ENCODE measurements around the gene HTT. TPM values are rescaled to one million over a fixed set of nuclear protein-coding genes. Genes with fewer than 3 reads are reported as not detected.

The HTT gene
- polyA plus RNA-seq, 2 of the 4 experiments (the other 2 are of a cell fraction) = 14.5 to 16.9 TPM

DNA sequence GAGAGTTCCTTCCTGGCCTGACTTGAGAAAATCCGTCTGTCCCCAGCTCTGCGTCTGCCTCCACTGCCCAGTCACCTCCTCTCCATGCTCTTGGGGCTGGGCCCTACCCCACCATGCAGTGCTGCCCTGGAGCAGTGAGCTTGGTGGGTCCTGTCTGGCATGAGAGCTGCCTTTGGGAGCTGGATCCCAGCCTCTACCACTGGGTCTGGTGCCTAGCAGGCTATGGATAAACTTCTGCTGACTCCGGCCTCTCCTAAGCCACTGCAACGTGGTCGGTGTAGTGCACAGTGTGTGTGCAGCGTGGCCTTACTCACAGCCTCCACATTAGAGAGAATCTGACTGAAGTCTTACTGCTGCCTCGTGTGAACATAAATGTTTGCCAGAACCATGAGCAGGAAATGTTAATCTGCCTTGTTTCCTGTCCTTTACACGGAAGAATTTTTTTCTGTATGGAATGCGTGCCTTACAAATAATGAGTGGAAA lies 47.6 kb downstream of the HTT start:
- FAIRE-seq (no peak), DNase-seq (ENCODE audit: low read depth in 1 of 2, low spot score in 1 of 2) (no peak), ATAC-seq (no peak)
- Histone ChIP-seq H3K27ac (no peak overlapping the region), H3K4me1 (no peaks in the 10 kb centered on the region), H3K4me2 (no peak overlapping the region), H3K4me3 (no peak overlapping the region), H3K9me3 (no peaks in the 10 kb centered on the region)
- 86% methylated on average over 7 of the region's 9 CpGs for WGBS (ENCODE audit: missing lambda C conversion rate)
- TF ChIP-seq HDAC2 (IDR thresholded peaks at IDR 0.05) = no peak
- no peak for TF ChIP-seq MYC (IDR thresholded peaks at IDR 0.05; ENCODE audit: borderline replicate concordance, low read length)
- no peak for TF ChIP-seq HOXB5 (CRISPR knock-in tag; IDR thresholded peaks at IDR 0.05)
- no peak for TF ChIP-seq SREBF2 (IDR thresholded peaks at IDR 0.05)
- TF ChIP-seq, protein P1, sequence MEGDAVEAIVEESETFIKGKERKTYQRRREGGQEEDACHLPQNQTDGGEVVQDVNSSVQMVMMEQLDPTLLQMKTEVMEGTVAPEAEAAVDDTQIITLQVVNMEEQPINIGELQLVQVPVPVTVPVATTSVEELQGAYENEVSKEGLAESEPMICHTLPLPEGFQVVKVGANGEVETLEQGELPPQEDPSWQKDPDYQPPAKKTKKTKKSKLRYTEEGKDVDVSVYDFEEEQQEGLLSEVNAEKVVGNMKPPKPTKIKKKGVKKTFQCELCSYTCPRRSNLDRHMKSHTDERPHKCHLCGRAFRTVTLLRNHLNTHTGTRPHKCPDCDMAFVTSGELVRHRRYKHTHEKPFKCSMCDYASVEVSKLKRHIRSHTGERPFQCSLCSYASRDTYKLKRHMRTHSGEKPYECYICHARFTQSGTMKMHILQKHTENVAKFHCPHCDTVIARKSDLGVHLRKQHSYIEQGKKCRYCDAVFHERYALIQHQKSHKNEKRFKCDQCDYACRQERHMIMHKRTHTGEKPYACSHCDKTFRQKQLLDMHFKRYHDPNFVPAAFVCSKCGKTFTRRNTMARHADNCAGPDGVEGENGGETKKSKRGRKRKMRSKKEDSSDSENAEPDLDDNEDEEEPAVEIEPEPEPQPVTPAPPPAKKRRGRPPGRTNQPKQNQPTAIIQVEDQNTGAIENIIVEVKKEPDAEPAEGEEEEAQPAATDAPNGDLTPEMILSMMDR (IDR thresholded peaks at IDR 0.05) = no peak
- TF ChIP-seq RARB (CRISPR knock-in tag; IDR thresholded peaks at IDR 0.05) = no peak
- no peak for TF ChIP-seq CBX8 (IDR thresholded peaks at IDR 0.05)
- TF ChIP-seq RFX5 (IDR thresholded peaks at IDR 0.05) = no peak
- TF ChIP-seq JUNB (IDR thresholded peaks at IDR 0.05) = no peak
- TF ChIP-seq, protein P2, sequence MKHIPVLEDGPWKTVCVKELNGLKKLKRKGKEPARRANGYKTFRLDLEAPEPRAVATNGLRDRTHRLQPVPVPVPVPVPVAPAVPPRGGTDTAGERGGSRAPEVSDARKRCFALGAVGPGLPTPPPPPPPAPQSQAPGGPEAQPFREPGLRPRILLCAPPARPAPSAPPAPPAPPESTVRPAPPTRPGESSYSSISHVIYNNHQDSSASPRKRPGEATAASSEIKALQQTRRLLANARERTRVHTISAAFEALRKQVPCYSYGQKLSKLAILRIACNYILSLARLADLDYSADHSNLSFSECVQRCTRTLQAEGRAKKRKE (CRISPR knock-in tag; IDR thresholded peaks at IDR 0.05; ENCODE audit: low read depth) = no peak
- TF ChIP-seq ZSCAN20 (CRISPR knock-in tag; IDR thresholded peaks at IDR 0.05) = no peak
- no peak for TF ChIP-seq RAD21 (conservative IDR thresholded peaks at IDR 0.05 in 1 of 2, IDR thresholded peaks at IDR 0.05 in 1 of 2)
- TF ChIP-seq FOXS1 (CRISPR knock-in tag; IDR thresholded peaks at IDR 0.05) = no peak
- no peak for TF ChIP-seq EHF (CRISPR knock-in tag; IDR thresholded peaks at IDR 0.05)
- TF ChIP-seq EP300 (IDR thresholded peaks at IDR 0.05) = no peak
- no peak for TF ChIP-seq HOXA7 (CRISPR knock-in tag; IDR thresholded peaks at IDR 0.05)
- TF ChIP-seq ZFP36 (IDR thresholded peaks at IDR 0.05; ENCODE audit: borderline replicate concordance, partially characterized antibody) = no peak
- TF ChIP-seq, protein P3, sequence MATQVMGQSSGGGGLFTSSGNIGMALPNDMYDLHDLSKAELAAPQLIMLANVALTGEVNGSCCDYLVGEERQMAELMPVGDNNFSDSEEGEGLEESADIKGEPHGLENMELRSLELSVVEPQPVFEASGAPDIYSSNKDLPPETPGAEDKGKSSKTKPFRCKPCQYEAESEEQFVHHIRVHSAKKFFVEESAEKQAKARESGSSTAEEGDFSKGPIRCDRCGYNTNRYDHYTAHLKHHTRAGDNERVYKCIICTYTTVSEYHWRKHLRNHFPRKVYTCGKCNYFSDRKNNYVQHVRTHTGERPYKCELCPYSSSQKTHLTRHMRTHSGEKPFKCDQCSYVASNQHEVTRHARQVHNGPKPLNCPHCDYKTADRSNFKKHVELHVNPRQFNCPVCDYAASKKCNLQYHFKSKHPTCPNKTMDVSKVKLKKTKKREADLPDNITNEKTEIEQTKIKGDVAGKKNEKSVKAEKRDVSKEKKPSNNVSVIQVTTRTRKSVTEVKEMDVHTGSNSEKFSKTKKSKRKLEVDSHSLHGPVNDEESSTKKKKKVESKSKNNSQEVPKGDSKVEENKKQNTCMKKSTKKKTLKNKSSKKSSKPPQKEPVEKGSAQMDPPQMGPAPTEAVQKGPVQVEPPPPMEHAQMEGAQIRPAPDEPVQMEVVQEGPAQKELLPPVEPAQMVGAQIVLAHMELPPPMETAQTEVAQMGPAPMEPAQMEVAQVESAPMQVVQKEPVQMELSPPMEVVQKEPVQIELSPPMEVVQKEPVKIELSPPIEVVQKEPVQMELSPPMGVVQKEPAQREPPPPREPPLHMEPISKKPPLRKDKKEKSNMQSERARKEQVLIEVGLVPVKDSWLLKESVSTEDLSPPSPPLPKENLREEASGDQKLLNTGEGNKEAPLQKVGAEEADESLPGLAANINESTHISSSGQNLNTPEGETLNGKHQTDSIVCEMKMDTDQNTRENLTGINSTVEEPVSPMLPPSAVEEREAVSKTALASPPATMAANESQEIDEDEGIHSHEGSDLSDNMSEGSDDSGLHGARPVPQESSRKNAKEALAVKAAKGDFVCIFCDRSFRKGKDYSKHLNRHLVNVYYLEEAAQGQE (IDR thresholded peaks at IDR 0.05) = no peak
- no peak for TF ChIP-seq CHD2 (IDR thresholded peaks at IDR 0.05; ENCODE audit: low read length, partially characterized antibody)
- TF ChIP-seq, protein P4, sequence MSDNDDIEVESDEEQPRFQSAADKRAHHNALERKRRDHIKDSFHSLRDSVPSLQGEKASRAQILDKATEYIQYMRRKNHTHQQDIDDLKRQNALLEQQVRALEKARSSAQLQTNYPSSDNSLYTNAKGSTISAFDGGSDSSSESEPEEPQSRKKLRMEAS (IDR thresholded peaks at IDR 0.05) = no peak
- CTCF ChIA-PET = interaction anchor here (1.9 kb wide), 1 partner anchor 14 kb away, joined by 4 read pairs; no protein-coding TSS in a partner anchor
- POLR2A ChIA-PET = no interaction called here

DNA sequence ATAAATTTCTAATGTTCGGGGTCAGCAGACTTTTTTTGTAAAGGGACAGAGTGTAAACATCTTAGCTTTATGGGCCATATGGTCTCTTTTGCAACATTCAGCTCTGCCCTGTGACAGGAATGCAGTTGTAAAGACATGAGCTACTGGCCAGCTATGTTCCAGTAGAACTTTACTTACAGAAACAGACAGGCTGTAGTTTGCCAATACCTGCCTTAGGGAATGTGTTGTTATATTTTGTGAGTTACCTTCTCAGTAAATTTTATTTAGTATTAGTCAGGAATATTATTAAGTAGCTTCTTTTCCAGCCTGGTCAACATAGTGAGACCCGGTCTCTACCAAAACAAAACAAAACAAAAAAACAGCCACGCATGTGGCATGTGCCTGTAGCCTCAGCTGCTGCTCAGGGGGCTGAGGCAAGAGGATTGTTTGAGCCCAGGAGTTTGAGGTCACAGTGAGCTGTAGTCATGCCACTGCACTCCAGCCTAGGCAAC lies 48.7 kb downstream of the HTT start:
- FAIRE-seq (no peak), DNase-seq (ENCODE audit: low read depth in 1 of 2, low spot score in 1 of 2) (no peak), ATAC-seq (no peak)
- ChIA-PET POLR2A (no interaction called here), CTCF (interaction anchor here (1.0 to 1.9 kb wide), 3 partner anchors 12 to 120 kb away, joined by 3 to 4 read pairs (median 3); no protein-coding TSS in a partner anchor)
- Histone ChIP-seq H3K4me3 (no peak overlapping the region), H3K4me1 (no peaks in the 10 kb centered on the region), H3K9me3 (no peaks in the 10 kb centered on the region), H3K27ac (no peak overlapping the region), H3K4me2 (no peak overlapping the region)
- 88% methylated on average over 3 of the region's 3 CpGs for WGBS (ENCODE audit: missing lambda C conversion rate)
- TF ChIP-seq FOXS1 (CRISPR knock-in tag; IDR thresholded peaks at IDR 0.05) (no peak), JUN (IDR thresholded peaks at IDR 0.05) (no peak), BHLHE40 (IDR thresholded peaks at IDR 0.05; ENCODE audit: low read depth, low read length) (no peak), CBX8 (IDR thresholded peaks at IDR 0.05) (no peak), KDM1A (IDR thresholded peaks at IDR 0.05; ENCODE audit: low read depth) (no peak), ZFP36 (IDR thresholded peaks at IDR 0.05; ENCODE audit: borderline replicate concordance, partially characterized antibody) (no peak), HOXA7 (CRISPR knock-in tag; IDR thresholded peaks at IDR 0.05) (no peak), EHMT2 (IDR thresholded peaks at IDR 0.05; ENCODE audit: low read depth) (no peak), TP53 (CRISPR knock-in tag; IDR thresholded peaks at IDR 0.05) (no peak)
- TF ChIP-seq, protein P1 (IDR thresholded peaks at IDR 0.05) = no peak
- TF ChIP-seq, protein P5, sequence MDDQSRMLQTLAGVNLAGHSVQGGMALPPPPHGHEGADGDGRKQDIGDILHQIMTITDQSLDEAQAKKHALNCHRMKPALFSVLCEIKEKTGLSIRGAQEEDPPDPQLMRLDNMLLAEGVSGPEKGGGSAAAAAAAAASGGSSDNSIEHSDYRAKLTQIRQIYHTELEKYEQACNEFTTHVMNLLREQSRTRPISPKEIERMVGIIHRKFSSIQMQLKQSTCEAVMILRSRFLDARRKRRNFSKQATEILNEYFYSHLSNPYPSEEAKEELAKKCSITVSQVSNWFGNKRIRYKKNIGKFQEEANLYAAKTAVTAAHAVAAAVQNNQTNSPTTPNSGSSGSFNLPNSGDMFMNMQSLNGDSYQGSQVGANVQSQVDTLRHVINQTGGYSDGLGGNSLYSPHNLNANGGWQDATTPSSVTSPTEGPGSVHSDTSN (IDR thresholded peaks at IDR 0.05) = no peak
- TF ChIP-seq, protein P6, sequence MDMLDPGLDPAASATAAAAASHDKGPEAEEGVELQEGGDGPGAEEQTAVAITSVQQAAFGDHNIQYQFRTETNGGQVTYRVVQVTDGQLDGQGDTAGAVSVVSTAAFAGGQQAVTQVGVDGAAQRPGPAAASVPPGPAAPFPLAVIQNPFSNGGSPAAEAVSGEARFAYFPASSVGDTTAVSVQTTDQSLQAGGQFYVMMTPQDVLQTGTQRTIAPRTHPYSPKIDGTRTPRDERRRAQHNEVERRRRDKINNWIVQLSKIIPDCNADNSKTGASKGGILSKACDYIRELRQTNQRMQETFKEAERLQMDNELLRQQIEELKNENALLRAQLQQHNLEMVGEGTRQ (IDR thresholded peaks at IDR 0.05) = no peak
